HG02938 (cell line): ENCODE data around the gene PDYN.
"Not testable (repeated sequence)": the region's sequence is repeated elsewhere in the genome, so short reads cannot be mapped to it uniquely, and the experiment has no call there.

Experiments
- ATAC-seq: cut with Tn5 transposase; IDR thresholded peaks from one replicate; pipeline ENCODE4 v1.9.1; 2021; ENCODE audit warnings: mild to moderate bottlenecking, moderate library complexity; ENCODE audit not compliant: unreplicated experiment

The PDYN gene

GRCh38 chr20:1993986-1994385, at the start of gene PDYN:
Gene PDYN, minus strand, starts transcription at chr20:1994058. Its CDS starts 10,974 bp downstream, at chr20:1983084.
- no peak for ATAC-seq

- no peak for ATAC-seq
Observed at GRCh38 chr20:2042400-2042799, 48.5 kb upstream of the PDYN start.

GRCh38 chr20:2038161-2038560, 44.3 kb upstream of the PDYN start:
- no peak for ATAC-seq

GRCh38 chr20:2037296-2037914, 43.5 kb upstream of the PDYN start:
- ATAC-seq: no peak

- ATAC-seq: not testable (repeated sequence)
Observed at GRCh38 chr20:2036357-2036756, 42.5 kb upstream of the PDYN start.

- ATAC-seq: no peak
Observed at GRCh38 chr20:2032168-2032567, 38.3 kb upstream of the PDYN start.

- ATAC-seq: no peak
Observed at GRCh38 chr20:2026514-2026913, 32.7 kb upstream of the PDYN start.

- ATAC-seq: no peak
Observed at GRCh38 chr20:2026004-2026403, 32.1 kb upstream of the PDYN start.

GRCh38 chr20:2023151-2023550, 29.3 kb upstream of the PDYN start:
- no peak for ATAC-seq

- ATAC-seq: no peak
Observed at GRCh38 chr20:2022163-2022562, 28.3 kb upstream of the PDYN start.

GRCh38 chr20:2010533-2010932, 16.7 kb upstream of the PDYN start:
- ATAC-seq: no peak

- no peak for ATAC-seq
Observed at GRCh38 chr20:2006452-2007361, 12.8 kb upstream of the PDYN start.

GRCh38 chr20:2005831-2006426, 12.1 kb upstream of the PDYN start:
- ATAC-seq: no peak

- no peak for ATAC-seq
Observed at GRCh38 chr20:2005359-2005758, 11.5 kb upstream of the PDYN start.

- no peak for ATAC-seq
Observed at GRCh38 chr20:2004171-2004570, 10.3 kb upstream of the PDYN start.

GRCh38 chr20:2002365-2002764, 8.5 kb upstream of the PDYN start:
- ATAC-seq: no peak

- ATAC-seq: no peak
Observed at GRCh38 chr20:2001119-2001518, 7.3 kb upstream of the PDYN start.

GRCh38 chr20:2000285-2000684, 6.4 kb upstream of the PDYN start:
- ATAC-seq: no peak

- no peak for ATAC-seq
Observed at GRCh38 chr20:1998715-1999114, 4.9 kb upstream of the PDYN start.

- no peak for ATAC-seq
Observed at GRCh38 chr20:1998193-1998520, 4.3 kb upstream of the PDYN start.

GRCh38 chr20:1997483-1998192, 3.8 kb upstream of the PDYN start:
- no peak for ATAC-seq
